Measurements from ENCODE around the gene ADGRG1.

Gene ADGRG1

GRCh38 chr16:57600048-57600835 is 28.2 kb upstream of the ADGRG1 start:
- H3K36me3 ChIP-seq (ENCODE audit: insufficient read depth, low read length), result no peaks in the 10 kb centered on the region
- H3K4me1 ChIP-seq (ENCODE audit: insufficient read depth, low read length), result peaks cover 28% of the 10 kb centered on the region
- H2AFZ ChIP-seq (ENCODE audit: low read depth, low read length), result no peak overlapping the region
- TF ChIP-seq EZH2 (IDR thresholded peaks at IDR 0.05; ENCODE audit: borderline replicate concordance, low read depth, low read length, severe bottlenecking) (no peak), CTCF (IDR thresholded peaks at IDR 0.05; ENCODE audit: borderline replicate concordance, extremely low read depth, low read length, poor library complexity, severe bottlenecking) (peak; percentile 75)
- H3K79me2 ChIP-seq (ENCODE audit: insufficient read depth, low read length), result no peaks in the 10 kb centered on the region
- no peak overlapping the region for H3K4me2 ChIP-seq (ENCODE audit: insufficient read depth, low read length)
- no peak overlapping the region for H3K4me3 ChIP-seq (ENCODE audit: low read depth in 1 of 2, low read length in 2 of 2)
- H3K9ac ChIP-seq (ENCODE audit: low read depth, low read length), result no peak overlapping the region
- peak overlapping the region; percentile 14; the same call in 1 of the 2 replicates for H3K27ac ChIP-seq (ENCODE audit: low read length)
- DNase-seq (peak; percentile 38), ATAC-seq (ENCODE audit: insufficient read depth, low read depth) (no peak)
- H3K9me3 ChIP-seq (ENCODE audit: insufficient read depth, low read length, severe bottlenecking), result peaks cover 14% of the 10 kb centered on the region
- H3K27me3 ChIP-seq (ENCODE audit: insufficient read depth, low read length, poor library complexity), result no peaks in the 10 kb centered on the region
- no peaks in the 10 kb centered on the region for H4K20me1 ChIP-seq (ENCODE audit: insufficient read depth, low read length)

GRCh38 chr16:57600952-57601580 is 27.4 kb upstream of the ADGRG1 start:
- H3K79me2 ChIP-seq (ENCODE audit: insufficient read depth, low read length), result no peaks in the 10 kb centered on the region
- peak overlapping the region; percentile 54 for H3K4me2 ChIP-seq (ENCODE audit: insufficient read depth, low read length)
- H3K9me3 ChIP-seq (ENCODE audit: insufficient read depth, low read length, severe bottlenecking), result peaks cover 11% of the 10 kb centered on the region
- peak overlapping the region; percentile 69; the same call in 1 of the 2 replicates for H3K27ac ChIP-seq (ENCODE audit: low read length)
- H4K20me1 ChIP-seq (ENCODE audit: insufficient read depth, low read length), result no peaks in the 10 kb centered on the region
- no peak overlapping the region for H3K4me3 ChIP-seq (ENCODE audit: low read depth in 1 of 2, low read length in 2 of 2)
- TF ChIP-seq CTCF (IDR thresholded peaks at IDR 0.05; ENCODE audit: borderline replicate concordance, extremely low read depth, low read length, poor library complexity, severe bottlenecking), result no peak
- no peak for TF ChIP-seq EZH2 (IDR thresholded peaks at IDR 0.05; ENCODE audit: borderline replicate concordance, low read depth, low read length, severe bottlenecking)
- H3K9ac ChIP-seq (ENCODE audit: low read depth, low read length), result no peak overlapping the region
- no peak overlapping the region for H2AFZ ChIP-seq (ENCODE audit: low read depth, low read length)
- no peaks in the 10 kb centered on the region for H3K27me3 ChIP-seq (ENCODE audit: insufficient read depth, low read length, poor library complexity)
- ATAC-seq (ENCODE audit: insufficient read depth, low read depth) (no peak), DNase-seq (no peak)
- peaks cover 28% of the 10 kb centered on the region for H3K4me1 ChIP-seq (ENCODE audit: insufficient read depth, low read length)
- H3K36me3 ChIP-seq (ENCODE audit: insufficient read depth, low read length), result no peaks in the 10 kb centered on the region

GRCh38 chr16:57601801-57602478 is 26.5 kb upstream of the ADGRG1 start:
- peak; percentile 73 for DNase-seq
- Histone ChIP-seq H2AFZ (ENCODE audit: low read depth, low read length) (peak overlapping the region; percentile 29; the same call in 1 of the 2 replicates), H3K4me3 (ENCODE audit: low read depth in 1 of 2, low read length in 2 of 2) (no peak overlapping the region; a peak in 1 of 4 replicates), H3K4me2 (ENCODE audit: insufficient read depth, low read length) (peak overlapping the region; percentile 54), H3K4me1 (ENCODE audit: insufficient read depth, low read length) (peaks cover 31% of the 10 kb centered on the region), H3K79me2 (ENCODE audit: insufficient read depth, low read length) (no peaks in the 10 kb centered on the region), H3K9ac (ENCODE audit: low read depth, low read length) (peak overlapping the region; percentile 29; the same call in 1 of the 2 replicates), H3K27ac (ENCODE audit: low read length) (peak overlapping the region; percentile 69), H4K20me1 (ENCODE audit: insufficient read depth, low read length) (no peaks in the 10 kb centered on the region), H3K9me3 (ENCODE audit: insufficient read depth, low read length, severe bottlenecking) (peaks cover 8% of the 10 kb centered on the region), H3K36me3 (ENCODE audit: insufficient read depth, low read length) (no peaks in the 10 kb centered on the region), H3K27me3 (ENCODE audit: insufficient read depth, low read length, poor library complexity) (no peaks in the 10 kb centered on the region)
- peak; percentile 95 for ATAC-seq (ENCODE audit: insufficient read depth, low read depth)
- TF ChIP-seq CTCF (IDR thresholded peaks at IDR 0.05; ENCODE audit: borderline replicate concordance, extremely low read depth, low read length, poor library complexity, severe bottlenecking) (no peak), EZH2 (IDR thresholded peaks at IDR 0.05; ENCODE audit: borderline replicate concordance, low read depth, low read length, severe bottlenecking) (no peak)

All from DND-41 (cell line).